Measurements from ENCODE around the gene AGPAT3.
A peak's percentile ranks its signal among the peaks of the same experiment; 100 is the strongest.

AGPAT3 gene

DNA sequence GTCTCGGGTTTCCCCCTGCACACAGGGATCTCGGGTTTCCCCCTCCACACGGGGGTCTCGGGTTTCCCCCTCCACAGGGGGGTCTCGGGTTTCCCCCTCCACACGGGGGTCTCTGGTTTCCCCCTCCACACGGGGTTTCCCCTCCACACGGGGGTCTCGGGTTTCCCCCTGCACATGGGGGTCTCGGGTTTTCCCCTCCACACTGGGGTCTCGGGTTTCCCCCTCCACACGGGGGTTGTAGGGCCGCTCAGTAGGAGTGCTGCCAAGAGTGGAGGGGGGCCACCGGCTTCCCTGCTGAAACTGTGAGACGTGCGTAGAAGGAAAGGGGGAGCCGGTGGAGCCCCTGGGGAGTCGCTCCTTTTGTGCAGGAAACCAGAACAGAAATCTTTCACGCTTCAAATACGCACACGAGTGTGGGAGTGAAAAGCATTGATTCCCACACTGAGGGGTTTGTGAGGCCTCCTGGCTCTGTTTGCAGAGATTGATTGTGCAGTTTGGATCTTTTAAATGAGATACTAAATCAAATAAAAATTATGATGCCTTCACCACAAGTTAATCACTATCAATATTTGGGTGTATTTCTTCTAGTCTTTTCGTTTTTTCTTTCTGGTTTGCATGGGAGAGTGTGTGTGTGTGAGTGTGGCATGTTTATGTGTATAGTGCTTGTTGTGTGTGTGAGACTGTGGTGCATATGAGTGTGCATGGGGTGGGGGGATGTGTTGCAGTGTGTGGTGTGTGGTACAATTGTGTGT is 92.8 kb downstream of the AGPAT3 start:
- DNase-seq (ENCODE audit: insufficient read length) (peak; percentile 41), FAIRE-seq (no peak)
- TF ChIP-seq TAF1 (IDR thresholded peaks at IDR 0.05; ENCODE audit: borderline replicate concordance, low read depth, low read length) (no peak), POLR2AphosphoS5 (IDR thresholded peaks at IDR 0.05; ENCODE audit: low read depth, low read length) (no peak), POLR2A (IDR thresholded peaks at IDR 0.05; ENCODE audit: low read depth, low read length) (0 out of 2 replicates have a peak, but pooled peaks have one; percentile 14)

DNA sequence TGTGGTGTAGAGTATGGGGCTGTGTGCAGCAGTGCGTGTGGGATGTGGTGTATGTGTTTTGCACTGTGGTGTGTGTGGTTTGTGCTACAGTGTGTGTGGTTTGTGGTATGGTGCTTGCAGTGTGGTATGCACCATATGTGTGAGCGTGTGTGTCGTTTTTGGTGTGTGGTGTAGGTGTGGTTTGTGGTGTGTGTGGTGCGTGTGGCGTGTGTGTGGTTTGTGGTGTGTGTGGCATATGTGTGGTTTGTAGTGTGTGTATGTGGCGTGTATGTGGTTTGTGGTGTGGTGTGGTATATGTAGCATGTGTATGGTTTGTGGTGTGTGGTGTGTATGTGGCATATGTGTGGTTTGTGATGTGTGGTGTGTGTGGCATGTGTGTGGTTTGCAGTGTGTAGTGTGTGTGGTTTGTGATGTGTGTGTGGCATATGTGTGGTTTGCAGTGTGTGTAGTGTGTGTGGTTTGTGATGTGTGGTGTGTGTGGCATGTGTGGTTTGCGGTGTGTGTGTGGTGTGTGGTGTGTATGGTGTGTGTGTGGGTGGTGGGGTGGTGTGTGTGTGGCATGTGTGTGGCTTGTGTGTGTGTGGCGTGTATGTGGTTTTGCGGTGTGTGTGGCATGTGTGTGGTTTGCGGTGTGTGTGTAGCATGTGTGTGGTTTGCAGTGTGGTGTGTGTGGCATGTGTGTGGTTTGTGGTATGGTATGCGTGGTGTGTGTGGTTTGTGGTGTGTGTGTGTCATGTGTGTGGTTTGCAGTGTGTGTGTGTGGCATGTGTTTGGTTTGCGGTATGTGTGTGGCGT is 93.5 kb downstream of the AGPAT3 start:
- TF ChIP-seq TAF1 (IDR thresholded peaks at IDR 0.05; ENCODE audit: borderline replicate concordance, low read depth, low read length) (no peak), POLR2A (IDR thresholded peaks at IDR 0.05; ENCODE audit: low read depth, low read length) (no peak; the same call in 1 of the 2 replicates), POLR2AphosphoS5 (IDR thresholded peaks at IDR 0.05; ENCODE audit: low read depth, low read length) (peak; percentile 44; the same call in 1 of the 2 replicates)
- DNase-seq (ENCODE audit: insufficient read length), result no peak
- peak; percentile 95 for FAIRE-seq

DNA sequence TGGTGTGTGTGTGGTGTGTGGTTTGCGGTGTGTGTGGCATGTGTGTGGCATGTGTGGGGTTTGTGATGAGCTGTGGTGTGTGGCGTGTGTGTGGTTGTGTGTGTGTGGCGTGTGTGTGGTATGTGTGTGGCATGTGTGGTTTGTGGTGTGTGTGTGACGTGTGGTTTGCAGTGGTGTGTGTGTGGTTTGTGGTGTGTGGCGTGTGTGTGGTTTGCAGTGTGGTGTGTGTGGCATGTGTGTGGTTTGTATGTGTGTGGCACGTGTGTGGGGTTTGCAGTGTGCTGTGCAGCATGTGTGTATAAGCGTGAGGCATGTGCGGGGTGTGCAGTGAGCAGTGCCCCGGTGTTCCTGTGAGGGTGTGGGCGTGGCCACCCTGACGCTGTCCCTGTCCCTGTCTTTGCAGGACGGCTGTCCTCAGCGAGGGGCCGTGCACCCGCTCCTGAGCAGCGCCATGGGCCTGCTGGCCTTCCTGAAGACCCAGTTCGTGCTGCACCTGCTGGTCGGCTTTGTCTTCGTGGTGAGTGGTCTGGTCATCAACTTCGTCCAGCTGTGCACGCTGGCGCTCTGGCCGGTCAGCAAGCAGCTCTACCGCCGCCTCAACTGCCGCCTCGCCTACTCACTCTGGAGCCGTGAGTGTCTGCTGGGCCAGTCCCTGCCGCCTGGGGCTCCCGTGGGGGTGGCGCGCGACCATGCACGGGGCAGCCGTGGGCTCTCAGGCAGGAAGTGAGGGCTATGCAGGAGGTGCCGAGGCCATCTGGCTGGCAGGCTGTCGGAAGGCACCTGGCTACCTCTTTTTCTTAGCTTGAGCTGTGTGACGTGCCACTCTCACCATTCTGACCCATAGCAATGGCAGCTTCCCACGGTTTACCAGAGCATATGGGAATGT is 94.5 kb downstream of the AGPAT3 start:
- no peak for TF ChIP-seq POLR2AphosphoS5 (IDR thresholded peaks at IDR 0.05; ENCODE audit: low read depth, low read length)
- TF ChIP-seq TAF1 (IDR thresholded peaks at IDR 0.05; ENCODE audit: borderline replicate concordance, low read depth, low read length), result no peak
- no peak for TF ChIP-seq POLR2A (IDR thresholded peaks at IDR 0.05; ENCODE audit: low read depth, low read length)
- DNase-seq (ENCODE audit: insufficient read length) (no peak), FAIRE-seq (no peak)

DNA sequence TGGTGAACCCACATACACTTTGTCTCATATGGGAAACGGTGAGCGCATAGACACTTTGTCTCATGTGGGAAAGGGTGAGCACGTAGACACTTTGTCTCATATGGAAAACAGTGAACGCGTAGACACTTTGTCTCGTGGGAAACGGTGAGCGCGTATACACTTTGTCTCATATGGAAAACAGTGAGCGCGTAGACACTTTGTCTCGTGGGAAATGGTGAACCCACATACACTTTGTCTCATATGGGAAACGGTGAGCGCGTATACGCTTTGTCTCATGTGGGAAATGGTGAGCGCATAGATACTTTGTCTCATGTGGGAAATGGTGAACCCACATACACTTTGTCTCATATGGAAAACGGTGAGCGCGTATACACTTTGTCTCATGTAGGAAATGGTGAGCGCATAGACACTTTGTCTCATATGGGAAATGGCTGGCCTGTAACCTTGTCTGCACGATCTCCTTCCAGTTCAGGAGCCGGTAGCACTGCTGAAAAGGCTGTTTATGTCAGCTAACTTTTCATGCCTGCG is 96.4 kb downstream of the AGPAT3 start:
- DNase-seq (ENCODE audit: insufficient read length), result no peak
- no peak for FAIRE-seq
- TF ChIP-seq TAF1 (IDR thresholded peaks at IDR 0.05; ENCODE audit: borderline replicate concordance, low read depth, low read length) (no peak), POLR2A (IDR thresholded peaks at IDR 0.05; ENCODE audit: low read depth, low read length) (no peak), POLR2AphosphoS5 (IDR thresholded peaks at IDR 0.05; ENCODE audit: low read depth, low read length) (no peak)

DNA sequence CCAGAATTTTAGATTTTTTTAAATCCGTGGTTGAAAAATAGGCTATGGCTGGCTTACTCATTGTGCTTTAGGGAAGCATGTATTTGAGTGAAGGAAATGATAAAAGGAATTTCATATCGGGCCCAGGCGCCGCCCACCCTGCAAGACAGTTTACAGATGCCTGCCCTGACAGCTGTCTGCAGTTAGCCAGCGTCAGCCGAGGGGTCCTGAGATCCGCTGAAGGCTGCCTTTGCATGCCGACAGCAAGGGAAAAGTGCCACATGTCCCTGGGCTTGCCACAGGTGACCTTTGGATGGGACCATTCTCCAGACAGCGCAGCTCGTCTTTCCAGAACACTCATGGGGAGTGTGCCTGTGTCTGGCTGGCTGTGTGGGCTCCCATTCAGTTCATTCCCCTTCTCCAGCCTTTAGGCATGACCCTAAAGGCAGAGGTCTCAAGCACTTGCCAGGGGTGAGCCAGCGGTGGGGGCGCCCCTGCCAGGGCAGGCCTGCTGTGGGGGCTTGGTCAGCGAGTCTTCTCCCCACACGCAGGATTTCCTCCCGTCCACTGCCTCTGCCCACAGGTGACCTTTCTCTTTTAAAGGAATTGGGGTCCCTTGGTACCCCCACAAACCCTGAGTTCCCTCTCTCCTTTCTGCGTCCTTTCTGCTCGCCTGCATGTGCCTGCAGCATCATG is 101.0 kb downstream of the AGPAT3 start:
- DNase-seq (ENCODE audit: insufficient read length), result no peak
- FAIRE-seq, result no peak
- no peak for TF ChIP-seq TAF1 (IDR thresholded peaks at IDR 0.05; ENCODE audit: borderline replicate concordance, low read depth, low read length)
- no peak for TF ChIP-seq POLR2AphosphoS5 (IDR thresholded peaks at IDR 0.05; ENCODE audit: low read depth, low read length)
- no peak for TF ChIP-seq POLR2A (IDR thresholded peaks at IDR 0.05; ENCODE audit: low read depth, low read length)

DNA sequence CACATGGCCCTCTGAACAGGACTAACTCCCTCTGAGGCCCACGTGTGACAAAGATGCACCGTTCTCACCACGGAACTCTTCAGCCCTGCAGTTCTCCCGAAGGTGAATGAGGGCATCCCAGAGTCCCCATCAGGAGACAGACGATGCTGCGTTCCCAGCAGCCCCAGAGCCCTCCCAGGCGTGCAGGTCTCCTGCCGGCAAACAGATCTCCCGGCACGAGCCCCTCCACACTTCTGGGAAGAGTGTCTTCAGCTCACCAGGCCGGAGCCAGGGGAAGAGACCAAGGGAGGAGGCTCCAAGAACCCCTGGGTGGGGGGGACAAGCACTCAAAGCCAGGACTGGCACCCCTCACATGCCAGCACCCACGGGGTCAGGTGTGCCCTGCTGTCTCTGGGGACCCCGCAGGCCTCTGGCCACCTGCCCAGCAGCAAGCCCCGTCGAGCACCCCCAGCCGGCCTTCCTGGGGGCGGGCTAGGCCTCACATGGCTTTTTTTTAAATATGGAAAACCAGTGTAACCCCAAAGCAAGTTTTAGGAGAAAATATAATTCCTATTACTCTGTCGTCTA is 102.0 kb downstream of the AGPAT3 start:
- FAIRE-seq (no peak), DNase-seq (ENCODE audit: insufficient read length) (no peak)
- no peak for TF ChIP-seq POLR2A (IDR thresholded peaks at IDR 0.05; ENCODE audit: low read depth, low read length)
- no peak for TF ChIP-seq TAF1 (IDR thresholded peaks at IDR 0.05; ENCODE audit: borderline replicate concordance, low read depth, low read length)
- TF ChIP-seq POLR2AphosphoS5 (IDR thresholded peaks at IDR 0.05; ENCODE audit: low read depth, low read length), result no peak

DNA sequence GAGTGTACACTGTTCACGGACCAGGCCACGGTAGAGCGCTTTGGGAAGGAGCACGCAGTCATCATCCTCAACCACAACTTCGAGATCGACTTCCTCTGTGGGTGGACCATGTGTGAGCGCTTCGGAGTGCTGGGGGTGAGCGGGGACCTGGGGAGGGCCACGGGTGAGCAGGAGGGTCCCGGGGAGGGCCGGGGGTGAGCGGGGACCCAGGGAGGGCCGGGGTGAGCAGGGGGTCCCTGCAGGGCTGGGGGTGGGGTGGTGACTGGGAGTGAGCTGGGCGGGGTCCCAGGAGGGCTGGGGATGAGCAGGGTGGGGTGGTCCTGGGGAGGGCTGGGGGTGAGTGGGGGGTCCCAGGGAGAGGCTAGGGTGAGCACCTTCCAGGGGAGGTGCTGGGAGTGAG is 103.0 kb downstream of the AGPAT3 start:
- TF ChIP-seq POLR2AphosphoS5 (IDR thresholded peaks at IDR 0.05; ENCODE audit: low read depth, low read length) (no peak), TAF1 (IDR thresholded peaks at IDR 0.05; ENCODE audit: borderline replicate concordance, low read depth, low read length) (no peak), POLR2A (IDR thresholded peaks at IDR 0.05; ENCODE audit: low read depth, low read length) (no peak)
- DNase-seq (ENCODE audit: insufficient read length) (no peak), FAIRE-seq (no peak)

DNA sequence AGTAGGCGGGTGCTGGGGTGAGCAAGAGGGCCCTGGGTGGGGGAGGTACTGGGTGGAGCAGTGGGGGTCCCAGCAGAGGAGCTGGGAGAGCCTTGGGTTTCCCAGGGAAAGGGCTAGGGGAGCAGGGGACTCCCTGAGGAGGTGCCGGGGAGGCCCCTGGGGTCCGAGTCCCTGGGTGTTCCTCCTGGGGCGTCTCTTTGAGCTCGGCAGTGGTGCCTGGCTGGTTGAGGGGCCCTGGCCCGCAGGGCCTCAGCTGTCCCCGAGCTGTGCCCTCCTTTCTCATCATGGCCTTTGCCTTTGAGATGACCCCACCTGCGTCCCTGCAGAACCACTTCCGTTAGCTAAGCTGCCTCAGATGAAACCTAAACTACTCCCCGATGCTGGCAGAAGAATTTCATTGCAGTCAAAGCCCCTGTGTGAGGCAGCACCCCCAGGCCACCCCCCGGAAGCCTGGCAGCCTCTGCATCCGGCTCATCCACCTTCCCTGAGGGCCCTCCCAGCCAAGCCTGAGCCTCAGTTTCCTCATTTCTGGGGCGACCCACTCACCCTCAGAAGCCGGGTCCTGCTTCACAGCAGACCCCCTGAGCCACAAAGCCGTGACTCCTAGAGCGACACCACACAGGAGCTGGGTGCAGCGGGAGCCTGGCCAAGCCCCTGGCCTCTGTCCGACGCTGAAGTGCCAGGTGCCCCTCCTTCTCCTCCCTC is 103.5 kb downstream of the AGPAT3 start:
- no peak for FAIRE-seq
- no peak for DNase-seq (ENCODE audit: insufficient read length)
- TF ChIP-seq TAF1 (IDR thresholded peaks at IDR 0.05; ENCODE audit: borderline replicate concordance, low read depth, low read length), result no peak
- TF ChIP-seq POLR2A (IDR thresholded peaks at IDR 0.05; ENCODE audit: low read depth, low read length), result no peak
- no peak for TF ChIP-seq POLR2AphosphoS5 (IDR thresholded peaks at IDR 0.05; ENCODE audit: low read depth, low read length)

DNA sequence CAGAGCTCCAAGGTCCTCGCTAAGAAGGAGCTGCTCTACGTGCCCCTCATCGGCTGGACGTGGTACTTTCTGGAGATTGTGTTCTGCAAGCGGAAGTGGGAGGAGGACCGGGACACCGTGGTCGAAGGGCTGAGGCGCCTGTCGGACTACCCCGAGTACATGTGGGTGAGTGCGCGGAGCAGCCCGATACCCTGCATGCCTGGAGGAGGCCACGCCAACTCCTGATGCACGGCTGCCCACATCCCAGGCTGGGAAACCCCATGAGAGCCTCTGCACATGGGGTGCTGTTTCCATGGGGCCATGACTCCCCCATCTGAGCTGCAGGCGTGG is 104.1 kb downstream of the AGPAT3 start:
- FAIRE-seq (no peak), DNase-seq (ENCODE audit: insufficient read length) (no peak)
- TF ChIP-seq POLR2AphosphoS5 (IDR thresholded peaks at IDR 0.05; ENCODE audit: low read depth, low read length), result no peak
- TF ChIP-seq TAF1 (IDR thresholded peaks at IDR 0.05; ENCODE audit: borderline replicate concordance, low read depth, low read length), result no peak
- TF ChIP-seq POLR2A (IDR thresholded peaks at IDR 0.05; ENCODE audit: low read depth, low read length), result no peak

DNA sequence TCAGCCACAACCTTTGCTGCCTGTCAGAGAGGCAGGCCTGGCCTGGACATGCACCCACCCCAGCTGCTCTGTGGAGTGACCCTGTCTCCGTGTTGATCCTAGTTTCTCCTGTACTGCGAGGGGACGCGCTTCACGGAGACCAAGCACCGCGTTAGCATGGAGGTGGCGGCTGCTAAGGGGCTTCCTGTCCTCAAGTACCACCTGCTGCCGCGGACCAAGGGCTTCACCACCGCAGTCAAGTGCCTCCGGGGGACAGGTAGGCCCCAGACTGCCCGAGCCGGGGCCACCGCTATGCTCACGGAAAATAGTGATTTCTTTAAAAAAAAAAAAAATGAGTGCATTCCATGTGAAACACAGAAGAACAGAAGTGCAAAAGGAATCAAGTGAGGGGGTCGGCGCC is 105.5 kb downstream of the AGPAT3 start:
- FAIRE-seq (no peak), DNase-seq (ENCODE audit: insufficient read length) (no peak)
- TF ChIP-seq TAF1 (IDR thresholded peaks at IDR 0.05; ENCODE audit: borderline replicate concordance, low read depth, low read length) (no peak), POLR2A (IDR thresholded peaks at IDR 0.05; ENCODE audit: low read depth, low read length) (no peak)

Measured in GM12892 (cell line).